GM11168 (cell line): ENCODE measurements around the gene CHP1.
"Not testable (repeated sequence)": the region's sequence is repeated elsewhere in the genome, so short reads cannot be mapped to it uniquely, and the experiment has no call there.

Source experiments
- in situ Hi-C: fragments of 300-500 bp; cut with MboI; formaldehyde crosslinking; loops from one replicate; pipeline ENCODE4 v1.12.0; 2022; ENCODE audit warnings: low sequenced_read_pairs; ENCODE audit not compliant: unreplicated experiment

Gene CHP1

GRCh38 chr15:41230650-41231421, at the start of gene CHP1, which contains the start of gene EXD1:
CHP1 (plus strand) TSS chr15:41231268; CDS start chr15:41231383, 115 bp downstream.
EXD1 (minus strand) TSS chr15:41230757; CDS start chr15:41226575, 4,182 bp downstream.
- in situ Hi-C loops, result no loop called here

DNA sequence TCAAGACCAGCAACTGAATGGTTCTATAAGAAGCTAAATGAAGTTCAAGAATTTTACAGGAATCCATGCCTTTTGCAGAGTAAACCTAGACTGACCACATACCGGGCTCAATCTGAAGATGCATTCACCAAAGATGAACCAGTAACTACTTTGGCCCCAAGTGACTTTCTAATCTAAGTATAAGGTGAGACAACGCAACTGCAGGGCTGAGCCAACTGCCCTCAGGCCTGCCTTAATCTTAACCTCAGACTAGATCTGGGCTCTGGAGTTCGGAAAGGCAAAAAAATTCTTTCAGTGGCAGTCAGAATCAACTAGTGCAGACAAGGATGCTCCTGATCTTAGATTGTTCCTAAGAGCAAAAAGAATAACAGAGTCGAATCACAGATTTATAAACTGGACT, 48.8 kb upstream of the CHP1 start:
- in situ Hi-C loops, result no loop called here

GRCh38 chr15:41183581-41183980, 47.5 kb upstream of the CHP1 start:
- in situ Hi-C loops, result no loop called here

- in situ Hi-C loops, result no loop called here
These were observed 36.6 kb upstream of the CHP1 start for GRCh38 chr15:41194444-41194843.

DNA sequence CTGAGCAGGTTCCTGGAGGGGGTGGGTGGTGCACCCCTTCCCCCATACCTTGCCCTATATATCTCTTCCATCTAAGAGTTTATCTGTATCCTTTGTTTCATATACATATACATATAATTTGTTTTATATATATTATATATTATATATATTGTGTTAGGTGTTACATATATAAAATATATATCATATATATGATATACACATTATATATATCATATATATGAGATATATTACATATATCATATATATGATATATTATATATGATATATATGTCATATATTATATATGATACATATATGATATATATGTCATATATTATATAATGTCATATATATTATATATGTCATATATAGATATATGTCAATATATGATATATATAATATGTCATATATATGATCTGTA, 31.6 kb upstream of the CHP1 start:
- in situ Hi-C loops, result no loop called here

DNA sequence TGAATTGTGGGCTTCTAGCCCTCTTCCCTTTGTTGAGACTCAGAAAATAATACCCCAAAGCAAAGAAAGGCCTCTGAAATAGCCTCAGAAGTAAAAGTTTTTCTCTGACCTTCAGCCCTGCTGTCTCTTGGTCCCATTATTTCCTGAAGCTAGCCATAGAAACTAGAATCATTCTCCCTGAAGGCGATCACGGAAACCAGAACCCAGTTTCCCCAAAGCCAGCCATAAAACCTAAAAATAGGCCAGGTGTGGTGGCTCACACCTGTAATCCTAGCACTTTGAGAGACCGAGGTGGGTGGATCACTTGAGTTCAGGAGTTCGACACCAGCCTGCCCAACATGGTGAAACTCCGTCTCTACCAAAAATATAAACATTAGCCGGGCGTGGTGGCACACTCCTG, 27.7 kb upstream of the CHP1 start:
- in situ Hi-C loops, result no loop called here

DNA sequence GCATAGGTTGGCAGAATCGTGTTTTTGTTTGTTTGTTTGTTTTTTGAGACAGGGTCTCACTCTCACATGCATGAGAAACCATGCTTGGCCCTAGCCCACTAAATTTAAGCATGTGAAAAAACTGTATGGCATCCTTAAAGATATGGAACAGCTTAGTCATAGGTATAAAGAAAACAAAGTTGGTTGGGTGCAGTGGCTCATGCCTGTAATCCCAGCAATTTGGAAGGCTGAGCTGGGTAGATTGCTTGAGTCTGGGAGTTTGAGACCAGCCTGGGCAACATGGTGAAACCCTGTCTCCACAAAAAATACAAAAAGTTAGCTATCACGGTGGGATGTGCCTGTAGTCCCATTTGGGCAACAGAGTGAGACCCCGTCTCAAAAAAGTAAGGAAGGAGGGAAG, 25.8 kb upstream of the CHP1 start:
- in situ Hi-C loops, result no loop called here

DNA sequence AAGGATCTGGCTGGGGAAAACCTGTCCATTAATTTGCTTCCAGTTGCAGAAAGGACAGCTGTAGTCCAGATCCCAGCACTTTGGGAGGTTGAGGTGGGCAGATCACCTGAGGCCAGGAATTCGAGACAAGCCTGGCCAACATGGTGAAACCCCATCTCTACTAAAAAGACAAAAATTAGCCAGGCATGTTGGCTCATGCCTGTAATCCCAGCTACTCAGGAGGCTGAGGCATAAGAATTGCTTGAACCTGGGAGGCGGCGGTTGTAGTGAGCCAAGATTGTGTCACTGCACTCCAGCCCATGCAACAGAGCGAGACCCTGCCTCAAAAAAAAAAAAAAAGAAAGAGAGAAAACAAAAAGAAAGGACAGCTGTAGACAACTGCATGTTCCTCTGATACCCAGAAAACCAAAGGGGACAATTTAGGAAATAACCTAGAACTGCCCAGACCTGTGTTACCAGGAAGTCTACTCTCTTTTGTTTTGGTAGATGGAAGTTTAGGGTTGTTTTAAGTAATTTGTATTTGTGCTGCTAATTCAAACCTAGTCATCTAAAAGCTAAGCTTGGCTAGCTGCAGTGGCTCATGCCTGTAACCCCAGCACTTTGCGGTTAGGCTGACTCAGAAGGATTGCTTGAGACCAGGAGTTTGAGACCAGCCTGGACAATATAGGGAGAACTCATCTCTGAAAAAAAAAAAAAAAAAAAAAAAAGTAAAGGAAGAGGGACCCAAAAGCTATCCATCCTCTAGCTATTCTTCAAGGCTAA, 23.2 kb upstream of the CHP1 start:
- in situ Hi-C loops, result no loop called here

DNA sequence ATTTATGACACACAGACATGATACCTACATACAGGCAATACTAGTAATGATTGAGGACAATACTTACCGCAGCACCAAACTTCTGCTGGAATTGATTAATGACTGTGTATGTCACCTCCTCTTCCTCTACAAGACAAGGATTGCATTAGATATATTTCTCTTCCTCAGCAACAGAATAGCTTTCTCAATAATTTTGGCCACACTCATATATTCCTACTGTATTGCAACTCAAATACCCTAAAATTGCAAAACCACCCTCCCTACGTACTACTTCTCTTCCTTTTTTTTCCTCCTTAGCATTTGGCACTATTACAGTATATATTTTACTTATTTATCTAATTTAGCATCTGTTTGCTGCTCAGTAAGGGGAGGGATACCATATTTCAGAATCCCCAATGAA, 15.4 kb upstream of the CHP1 start:
- in situ Hi-C loops, result no loop called here

DNA sequence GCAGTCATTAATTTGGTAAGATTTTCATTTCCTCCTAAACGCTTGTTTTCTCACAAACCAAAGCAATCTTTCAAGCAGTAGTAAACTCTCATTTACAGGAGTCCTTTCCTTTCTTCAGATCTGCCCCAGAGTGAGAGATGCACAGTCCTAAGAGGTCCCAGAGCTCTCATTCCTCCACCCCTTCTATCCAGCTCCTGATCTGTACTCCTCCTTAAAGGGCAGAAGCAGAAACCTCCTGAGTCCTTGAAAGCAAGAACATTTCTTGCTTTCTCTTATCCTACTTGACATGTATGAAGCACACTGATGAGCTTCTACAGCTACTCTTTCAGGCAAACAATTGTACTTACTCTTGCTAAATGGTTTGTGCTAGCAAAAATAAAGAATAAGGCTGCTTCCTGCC, 12.2 kb upstream of the CHP1 start:
- in situ Hi-C loops, result no loop called here

DNA sequence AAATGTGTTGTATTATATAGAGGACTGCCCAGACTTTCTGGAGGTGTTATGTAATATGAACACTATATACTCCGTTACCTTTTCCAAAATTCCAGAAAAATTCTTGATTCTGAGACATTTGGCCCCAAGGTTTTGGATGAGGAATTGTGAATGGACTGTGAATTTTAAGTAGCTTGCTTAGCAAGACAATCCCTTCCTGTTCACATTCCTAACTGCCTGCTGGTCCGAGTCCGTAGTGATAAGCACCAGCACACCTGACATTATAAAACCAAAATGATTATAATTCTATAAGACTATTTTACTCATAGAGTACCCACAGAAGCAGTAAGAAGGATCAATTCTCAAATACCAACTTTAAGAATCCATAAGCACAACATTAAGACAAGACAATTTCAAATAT, 11.7 kb upstream of the CHP1 start:
- in situ Hi-C loops, result no loop called here

DNA sequence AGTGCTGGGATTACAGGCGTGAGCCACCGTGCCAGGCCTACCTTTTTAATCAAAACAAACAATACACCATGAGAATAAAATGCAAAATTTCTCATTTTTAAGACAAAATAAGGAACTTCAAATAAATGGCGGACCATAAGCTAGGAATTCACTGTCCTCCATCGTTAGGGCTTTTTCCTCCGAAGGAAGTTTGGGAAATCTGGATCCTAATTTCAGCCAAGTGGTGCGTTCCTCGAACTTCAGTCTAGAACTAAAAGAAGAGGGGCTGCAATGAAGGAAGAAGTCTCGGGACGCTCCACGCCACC, 771 bp upstream of the CHP1 start:
- in situ Hi-C loops, result no loop called here

DNA sequence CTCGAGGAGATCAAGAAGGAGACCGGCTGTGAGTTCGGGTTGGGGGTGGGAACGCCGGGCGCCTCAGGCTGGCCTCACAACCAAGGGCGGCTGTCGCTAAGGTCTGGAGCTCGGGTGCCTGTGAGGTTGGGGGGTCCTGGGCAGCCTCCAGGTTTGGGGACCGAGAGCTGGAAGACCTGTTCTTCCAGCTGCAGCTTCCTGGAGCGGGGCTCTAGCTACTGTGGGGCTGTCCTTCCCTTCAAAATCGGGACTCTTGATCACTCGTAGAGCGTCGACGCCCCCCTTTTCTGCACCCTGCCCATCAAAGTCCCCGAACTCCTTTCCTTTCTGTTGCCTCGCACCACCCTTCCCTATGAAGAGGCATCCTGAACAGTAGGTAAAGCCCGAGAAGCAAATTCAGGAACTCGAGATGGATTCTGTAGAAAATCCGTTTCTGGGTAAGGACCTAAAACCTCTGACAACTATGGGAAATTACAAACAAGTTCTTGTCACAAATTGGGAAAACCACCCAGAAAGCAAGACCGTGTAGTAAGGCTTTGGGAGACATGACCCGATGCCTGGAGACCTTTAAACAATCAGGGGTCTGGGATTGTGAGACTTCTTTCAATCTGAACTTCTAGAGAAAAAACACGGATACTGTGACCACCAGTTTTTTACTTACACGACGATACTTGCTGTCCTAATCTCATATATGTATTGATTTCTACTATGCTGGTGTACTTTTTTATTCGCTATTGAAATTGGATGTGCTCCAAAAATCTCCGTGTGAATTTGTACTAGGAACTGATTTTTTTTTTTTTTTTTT, 556 bp downstream of the CHP1 start:
- in situ Hi-C loops, result no loop called here

DNA sequence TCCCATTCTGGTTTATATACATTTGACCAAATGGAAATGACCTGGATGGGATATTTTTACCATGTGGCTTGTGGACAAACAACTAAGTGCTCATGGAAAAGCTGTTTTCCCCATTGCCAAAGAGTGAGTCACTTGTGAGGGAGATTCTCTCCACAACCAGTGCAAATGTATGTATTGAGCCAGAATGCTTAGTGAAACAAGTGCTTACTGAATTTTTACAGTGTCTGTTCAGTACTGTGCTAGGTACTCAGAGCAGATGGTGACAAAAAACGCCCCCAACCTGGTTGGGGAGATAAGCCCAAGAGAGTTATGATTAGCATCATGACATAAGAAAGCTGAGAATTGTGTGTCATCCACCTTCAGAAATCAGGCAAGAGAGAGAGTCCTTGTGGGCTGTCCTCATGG, 2.3 kb downstream of the CHP1 start:
- in situ Hi-C loops, result no loop called here

DNA sequence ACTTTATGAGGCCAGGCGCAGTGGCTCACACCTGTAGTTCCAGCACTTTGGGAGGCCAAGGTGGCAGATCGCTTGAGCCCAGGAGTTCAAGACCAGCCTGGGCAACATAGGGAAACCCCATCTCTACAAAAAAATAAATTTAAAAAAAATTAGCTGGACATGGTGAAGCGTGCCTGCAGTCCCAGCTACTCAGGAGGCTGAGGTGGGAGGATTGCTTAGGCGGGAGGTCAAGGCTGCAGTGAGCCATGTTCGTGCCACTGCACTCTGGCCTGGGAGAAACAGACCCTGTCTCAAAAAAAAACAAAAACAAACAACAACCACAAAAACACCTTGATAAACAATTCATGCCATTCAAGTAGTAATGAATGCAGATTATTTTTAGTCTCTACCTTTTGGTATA, 4.2 kb downstream of the CHP1 start:
- in situ Hi-C loops, result not testable (repeated sequence)

DNA sequence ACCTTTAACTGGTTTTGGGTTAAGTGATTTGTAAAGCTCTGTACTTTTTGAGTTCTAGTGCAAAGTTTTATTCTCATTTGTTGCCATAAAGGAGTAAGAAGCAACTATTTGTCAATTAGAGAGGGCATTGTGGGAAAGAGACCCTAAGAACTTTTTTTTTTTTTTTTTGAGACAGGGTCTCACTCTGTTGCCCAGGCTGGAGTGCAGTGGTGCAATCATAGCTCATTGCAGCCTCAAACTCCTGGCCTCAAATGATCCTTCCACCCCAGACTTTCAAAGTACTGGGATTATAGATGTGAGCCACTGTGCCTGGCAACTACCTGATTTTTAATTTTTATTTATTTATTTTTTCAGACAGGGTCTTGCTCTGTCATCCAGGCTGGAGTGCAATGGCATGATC, 4.9 kb downstream of the CHP1 start:
- in situ Hi-C loops, result no loop called here

GRCh38 chr15:41238100-41238499, 7.0 kb downstream of the CHP1 start:
- in situ Hi-C loops, result no loop called here

- in situ Hi-C loops, result no loop called here
These were observed 10.3 kb downstream of the CHP1 start for GRCh38 chr15:41241221-41241964.

GRCh38 chr15:41250745-41251144, 19.7 kb downstream of the CHP1 start:
- in situ Hi-C loops, result not testable (repeated sequence)

DNA sequence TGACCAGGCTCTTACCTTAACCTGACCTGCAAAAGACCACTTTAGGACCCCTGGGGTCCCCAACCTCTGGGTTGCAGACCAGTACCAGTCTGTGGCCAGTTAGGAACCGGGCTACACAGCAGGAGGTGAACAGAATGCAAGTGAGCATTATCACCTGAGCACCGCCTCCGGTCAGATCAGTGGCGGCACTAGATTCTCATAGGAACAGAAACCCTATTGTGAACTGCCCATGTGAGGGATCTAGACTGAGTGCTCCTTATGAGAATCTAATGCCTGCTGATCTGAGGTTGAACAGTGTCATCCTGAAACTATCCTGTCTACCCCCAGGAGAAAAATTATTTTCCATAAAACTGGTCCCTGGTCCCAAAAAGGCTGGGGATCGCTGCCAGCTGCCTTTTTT, 20.3 kb downstream of the CHP1 start:
- in situ Hi-C loops, result no loop called here
